Chondrocyte (in vitro differentiated cells): ENCODE measurements around the gene SETBP1. TPM values are rescaled to one million over a fixed set of nuclear protein-coding genes. Genes with fewer than 3 reads are reported as not detected.

Experiments used
- DNase-seq: peaks from one replicate; pipeline ENCODE4 v3.0.0; 2021; ENCODE audit warnings: mixed read lengths, low spot score
- H3K27ac Mint-ChIP-seq: one replicate; pipeline ENCODE4 v1.8.0; 2021; ENCODE audit warnings: mild to moderate bottlenecking, moderate library complexity, mixed read lengths; ENCODE audit not compliant: unreplicated experiment
- H3K27me3 Mint-ChIP-seq: 2 replicates; pipeline ENCODE4 v1.8.0; 2021; ENCODE audit warnings: low read depth, mixed read lengths
- H3K36me3 Mint-ChIP-seq: 2 replicates; pipeline ENCODE4 v1.8.0; 2021; ENCODE audit warnings: low read depth, mixed read lengths
- H3K4me1 Mint-ChIP-seq: 2 replicates; pipeline ENCODE4 v1.8.0; 2021; ENCODE audit warnings: low read depth, mild to moderate bottlenecking, mixed read lengths
- H3K4me3 Mint-ChIP-seq: one replicate; pipeline ENCODE4 v1.8.0; 2021; ENCODE audit warnings: mild to moderate bottlenecking, moderate library complexity, mixed read lengths; ENCODE audit not compliant: unreplicated experiment
- H3K9me3 Mint-ChIP-seq: 2 replicates; pipeline ENCODE4 v1.8.0; 2021; ENCODE audit warnings: low read depth, mixed read lengths
- total RNA-seq: library from RNA; stranded (reverse); gene quantifications from 3 replicates; pipeline ENCODE4 v1.2.1, GENCODE V29; 2021
- TF ChIP-seq, protein P1 (sequence below): fragments of 200-600 bp; sonication (generic); IDR thresholded peaks from 2 replicates; pipeline ENCODE4 v1.5.0; 2021; ENCODE audit warnings: antibody characterized with exemption, mild to moderate bottlenecking, moderate library complexity

Gene SETBP1
- total RNA-seq, 1 donor from 2014 or later = 29.3 TPM

DNA sequence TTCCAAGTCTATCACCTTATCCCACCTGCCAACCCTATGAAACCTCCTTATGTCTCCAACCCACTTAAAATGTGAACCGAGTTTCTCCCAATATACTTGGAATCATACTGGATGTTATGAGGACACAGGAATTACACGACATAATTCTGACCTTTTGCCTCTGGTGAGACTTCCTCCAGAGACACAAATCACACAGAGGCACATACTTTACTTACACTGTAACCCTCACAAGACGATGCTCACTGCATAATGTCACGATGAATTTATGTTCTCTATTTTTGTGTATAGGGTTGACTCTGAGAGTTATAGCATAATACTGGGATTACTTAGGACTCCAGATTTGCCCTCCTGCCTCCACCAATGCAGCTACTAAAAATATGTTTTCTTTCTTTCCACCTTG lies 28.0 kb upstream of the SETBP1 start:
- Mint-ChIP-seq H3K36me3 (no peaks in the 10 kb centered on the region), H3K4me1 (peaks cover 41% of the 10 kb centered on the region), H3K4me3 (no peak overlapping the region), H3K27ac (peak overlapping the region; percentile 91), H3K9me3 (peaks cover 2% of the 10 kb centered on the region), H3K27me3 (no peaks in the 10 kb centered on the region)
- no peak for DNase-seq
- TF ChIP-seq, protein P1, sequence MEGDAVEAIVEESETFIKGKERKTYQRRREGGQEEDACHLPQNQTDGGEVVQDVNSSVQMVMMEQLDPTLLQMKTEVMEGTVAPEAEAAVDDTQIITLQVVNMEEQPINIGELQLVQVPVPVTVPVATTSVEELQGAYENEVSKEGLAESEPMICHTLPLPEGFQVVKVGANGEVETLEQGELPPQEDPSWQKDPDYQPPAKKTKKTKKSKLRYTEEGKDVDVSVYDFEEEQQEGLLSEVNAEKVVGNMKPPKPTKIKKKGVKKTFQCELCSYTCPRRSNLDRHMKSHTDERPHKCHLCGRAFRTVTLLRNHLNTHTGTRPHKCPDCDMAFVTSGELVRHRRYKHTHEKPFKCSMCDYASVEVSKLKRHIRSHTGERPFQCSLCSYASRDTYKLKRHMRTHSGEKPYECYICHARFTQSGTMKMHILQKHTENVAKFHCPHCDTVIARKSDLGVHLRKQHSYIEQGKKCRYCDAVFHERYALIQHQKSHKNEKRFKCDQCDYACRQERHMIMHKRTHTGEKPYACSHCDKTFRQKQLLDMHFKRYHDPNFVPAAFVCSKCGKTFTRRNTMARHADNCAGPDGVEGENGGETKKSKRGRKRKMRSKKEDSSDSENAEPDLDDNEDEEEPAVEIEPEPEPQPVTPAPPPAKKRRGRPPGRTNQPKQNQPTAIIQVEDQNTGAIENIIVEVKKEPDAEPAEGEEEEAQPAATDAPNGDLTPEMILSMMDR = no peak

GRCh38 chr18:44654573-44654972 lies 26.1 kb upstream of the SETBP1 start:
- H3K4me1 Mint-ChIP-seq = peaks cover 41% of the 10 kb centered on the region
- H3K27ac Mint-ChIP-seq = peak overlapping the region; percentile 82
- no peaks in the 10 kb centered on the region for H3K27me3 Mint-ChIP-seq
- no peaks in the 10 kb centered on the region for H3K36me3 Mint-ChIP-seq
- no peak overlapping the region for H3K4me3 Mint-ChIP-seq
- TF ChIP-seq, protein P1 = peak; percentile 41
- peaks cover 2% of the 10 kb centered on the region for H3K9me3 Mint-ChIP-seq
- no peak for DNase-seq

DNA sequence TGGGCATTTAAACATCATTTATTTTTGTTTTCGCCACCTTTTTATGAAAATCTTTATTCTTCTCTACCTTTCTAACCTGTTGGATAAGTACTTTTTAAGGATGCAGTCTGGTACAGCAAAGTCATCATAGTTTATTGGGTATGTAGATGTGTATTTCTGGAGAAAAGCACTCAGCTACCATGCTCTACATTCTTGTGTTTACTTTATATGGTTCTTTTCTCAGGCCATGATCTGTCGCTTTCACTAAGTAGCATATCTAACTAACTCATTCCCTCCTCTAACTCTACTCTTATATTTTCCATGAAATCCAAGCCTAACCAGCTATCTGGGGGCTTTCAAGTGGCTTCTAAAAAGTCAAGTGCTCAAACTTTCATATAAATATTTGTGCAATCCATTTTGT lies 25.3 kb upstream of the SETBP1 start:
- Mint-ChIP-seq H3K4me1 (peaks cover 41% of the 10 kb centered on the region), H3K27me3 (no peaks in the 10 kb centered on the region), H3K9me3 (peaks cover 2% of the 10 kb centered on the region), H3K36me3 (no peaks in the 10 kb centered on the region), H3K27ac (peak overlapping the region; percentile 36), H3K4me3 (no peak overlapping the region)
- TF ChIP-seq, protein P1 = no peak
- no peak for DNase-seq

- H3K4me3 Mint-ChIP-seq = no peak overlapping the region
- TF ChIP-seq, protein P1 = no peak
- no peaks in the 10 kb centered on the region for H3K36me3 Mint-ChIP-seq
- H3K27me3 Mint-ChIP-seq = no peaks in the 10 kb centered on the region
- H3K27ac Mint-ChIP-seq = no peak overlapping the region
- H3K9me3 Mint-ChIP-seq = no peaks in the 10 kb centered on the region
- no peak for DNase-seq
- H3K4me1 Mint-ChIP-seq = peaks cover 11% of the 10 kb centered on the region
Observed at GRCh38 chr18:44659771-44660170, 20.9 kb upstream of the SETBP1 start.

DNA sequence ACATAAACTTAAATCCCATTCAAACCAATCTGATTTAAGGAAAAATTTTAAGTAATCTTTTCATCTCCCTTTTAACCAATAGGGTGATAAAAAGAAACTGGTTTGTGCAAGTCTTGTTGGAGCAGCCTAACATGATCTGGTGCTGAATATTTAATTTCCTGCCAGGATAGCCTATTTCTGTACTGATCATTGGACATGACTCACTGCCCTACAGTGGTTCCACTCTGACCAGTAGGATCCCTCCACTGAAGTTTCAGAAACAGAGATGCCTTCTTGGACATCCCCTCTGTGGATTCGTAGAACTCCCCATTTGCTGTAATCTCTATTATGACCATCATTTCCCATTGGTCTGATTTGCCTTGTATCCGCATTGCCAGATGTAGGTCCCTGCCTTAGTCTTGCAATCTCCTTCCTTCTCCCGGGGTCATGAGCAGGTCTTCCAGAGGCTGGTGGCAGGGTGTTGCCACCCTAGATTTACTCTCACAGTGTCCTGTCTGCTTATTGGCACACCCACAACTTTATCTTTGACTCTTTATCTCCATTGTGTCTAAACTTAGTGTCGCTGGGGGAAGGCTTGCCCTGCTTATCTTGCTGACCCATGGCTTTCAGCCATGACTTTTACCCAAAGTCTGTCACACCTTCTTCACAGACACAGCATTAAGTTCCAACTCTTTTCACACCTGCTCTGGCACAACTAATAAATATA lies 12.3 kb upstream of the SETBP1 start:
- no peak overlapping the region for H3K27ac Mint-ChIP-seq
- no peaks in the 10 kb centered on the region for H3K9me3 Mint-ChIP-seq
- TF ChIP-seq, protein P1 = no peak
- H3K4me3 Mint-ChIP-seq = no peak overlapping the region
- no peaks in the 10 kb centered on the region for H3K27me3 Mint-ChIP-seq
- no peaks in the 10 kb centered on the region for H3K4me1 Mint-ChIP-seq
- H3K36me3 Mint-ChIP-seq = peaks cover 2% of the 10 kb centered on the region
- DNase-seq = no peak
